ENCODE measurements around the gene STK10. TPM values are rescaled to one million over a fixed set of nuclear protein-coding genes. Genes with fewer than 3 reads are reported as not detected.

STK10 gene
- total and polyA plus RNA-seq, 4 donors, result 2.8 to 21.7 (median 7.7) TPM

- TF ChIP-seq GABPA (IDR thresholded peaks at IDR 0.05 in 1 of 2, conservative IDR thresholded peaks at IDR 0.05 in 1 of 2), result no peak
- no peak for TF ChIP-seq FOXA1 (IDR thresholded peaks at IDR 0.05)
- TF ChIP-seq FOXA2 (IDR thresholded peaks at IDR 0.05), result no peak
- TF ChIP-seq HNF4A (conservative IDR thresholded peaks at IDR 0.05), result no peak
- TF ChIP-seq ZBTB33 (IDR thresholded peaks at IDR 0.05), result no peak
- no peak for TF ChIP-seq SP1 (IDR thresholded peaks at IDR 0.05)
- no peak for TF ChIP-seq RAD21 (IDR thresholded peaks at IDR 0.05)
- no peak for TF ChIP-seq JUND (IDR thresholded peaks at IDR 0.05)
These were observed 179.3 kb downstream of the STK10 start (continued) for GRCh38 chr5:172008689-172009141.

GRCh38 chr5:172008111-172008455 lies 179.9 kb downstream of the STK10 start:
- H3K36me3 ChIP-seq (ENCODE audit: control insufficient read depth in 4 of 4, insufficient read depth in 3 of 4, low read depth in 1 of 4, low read length in 3 of 4), result no peaks in the 10 kb centered on the region
- no peak overlapping the region for H3K9ac ChIP-seq (ENCODE audit: low read depth in 1 of 2, low read length in 2 of 2)
- TF ChIP-seq EGR1 (IDR thresholded peaks at IDR 0.05; ENCODE audit: low read depth in 2 of 2) (no peak), FOXA1 (IDR thresholded peaks at IDR 0.05) (no peak), GABPA (IDR thresholded peaks at IDR 0.05 in 1 of 2, conservative IDR thresholded peaks at IDR 0.05 in 1 of 2) (no peak), FOXA2 (IDR thresholded peaks at IDR 0.05) (no peak), JUND (IDR thresholded peaks at IDR 0.05) (no peak), HNF4A (conservative IDR thresholded peaks at IDR 0.05) (no peak), ATF3 (IDR thresholded peaks at IDR 0.05) (no peak), RXRA (IDR thresholded peaks at IDR 0.05) (no peak), REST (IDR thresholded peaks at IDR 0.05) (no peak), HNF4G (IDR thresholded peaks at IDR 0.05) (no peak)
- H3K4me3 ChIP-seq (ENCODE audit: low read depth in 1 of 3, low read length in 3 of 3), result no peak overlapping the region
- no peak overlapping the region for H3K27ac ChIP-seq (ENCODE audit: low read depth in 1 of 2, low read length in 2 of 2)
- DNase-seq (ENCODE audit: low spot score), result no peak
- no peaks in the 10 kb centered on the region for H3K9me3 ChIP-seq (ENCODE audit: control insufficient read depth in 4 of 4, low read length in 3 of 4)
- no peaks in the 10 kb centered on the region for H3K27me3 ChIP-seq (ENCODE audit: control insufficient read depth in 4 of 4, insufficient read depth in 4 of 4, low read length in 3 of 4)
- 53% methylated on average over 3 of the region's 3 CpGs for WGBS
- peaks cover 6 to 34% (median 20%) of the 10 kb centered on the region in 4 donors for H3K4me1 ChIP-seq (ENCODE audit: control insufficient read depth in 4 of 4, insufficient read depth in 4 of 4, low read length in 3 of 4)

GRCh38 chr5:172007175-172008110 lies 180.6 kb downstream of the STK10 start:
- DNase-seq (ENCODE audit: low spot score), result peak; percentile 36
- no peaks in the 10 kb centered on the region for H3K9me3 ChIP-seq (ENCODE audit: control insufficient read depth in 4 of 4, low read length in 3 of 4)
- no peaks in the 10 kb centered on the region for H3K36me3 ChIP-seq (ENCODE audit: control insufficient read depth in 4 of 4, insufficient read depth in 3 of 4, low read depth in 1 of 4, low read length in 3 of 4)
- H3K4me1 ChIP-seq (ENCODE audit: control insufficient read depth in 4 of 4, insufficient read depth in 4 of 4, low read length in 3 of 4), result peaks cover 9 to 39% (median 21%) of the 10 kb centered on the region in 4 donors
- 28% methylated on average over 37 of the region's 37 CpGs for WGBS
- peak overlapping the region; percentile 95 to 98 for H3K9ac ChIP-seq (ENCODE audit: low read depth in 1 of 2, low read length in 2 of 2)
- no peaks in the 10 kb centered on the region for H3K27me3 ChIP-seq (ENCODE audit: control insufficient read depth in 4 of 4, insufficient read depth in 4 of 4, low read length in 3 of 4)
- peak in 1 of 2 donors; percentile 0 for TF ChIP-seq RXRA (IDR thresholded peaks at IDR 0.05)
- peak; percentile 0 to 2 for TF ChIP-seq RAD21 (IDR thresholded peaks at IDR 0.05)
- TF ChIP-seq ATF3 (IDR thresholded peaks at IDR 0.05), result no peak
- TF ChIP-seq TAF1 (conservative IDR thresholded peaks at IDR 0.05), result peak; percentile 80
- no peak for TF ChIP-seq HNF4G (IDR thresholded peaks at IDR 0.05)
- no peak for TF ChIP-seq REST (IDR thresholded peaks at IDR 0.05)
- peak; percentile 45 for TF ChIP-seq YY1 (IDR thresholded peaks at IDR 0.05)
- H3K27ac ChIP-seq (ENCODE audit: low read depth in 1 of 2, low read length in 2 of 2), result peak overlapping the region; percentile 99
- peak overlapping the region; percentile 86 to 97 (median 91) for H3K4me3 ChIP-seq (ENCODE audit: low read depth in 1 of 3, low read length in 3 of 3)
